ENCODE measurements around the gene IFT80.
A peak's percentile ranks its signal among the peaks of the same experiment; 100 is the strongest.

IFT80 gene

GRCh38 chr3:160435747-160436146 is 36.7 kb upstream of the IFT80 start:
- no peak overlapping the region for H3K27ac ChIP-seq

GRCh38 chr3:160435095-160435494 is 36.1 kb upstream of the IFT80 start:
- no peak overlapping the region for H3K27ac ChIP-seq
- no peak for TF ChIP-seq CTCF (conservative IDR thresholded peaks at IDR 0.05)

More at GRCh38 chr3:160435747-160436146, 36.7 kb upstream of the IFT80 start:
- no peak for TF ChIP-seq CTCF (conservative IDR thresholded peaks at IDR 0.05)

GRCh38 chr3:160434071-160434470 is 35.0 kb upstream of the IFT80 start:
- no peak for TF ChIP-seq CTCF (conservative IDR thresholded peaks at IDR 0.05)

GRCh38 chr3:160427832-160428424 is 28.9 kb upstream of the IFT80 start:
- no peak overlapping the region for H3K27ac ChIP-seq
- no peak for TF ChIP-seq CTCF (conservative IDR thresholded peaks at IDR 0.05)

More at GRCh38 chr3:160434071-160434470, 35.0 kb upstream of the IFT80 start:
- H3K27ac ChIP-seq = no peak overlapping the region

- no peak overlapping the region for H3K27ac ChIP-seq
- TF ChIP-seq CTCF (conservative IDR thresholded peaks at IDR 0.05) = no peak
Measured at GRCh38 chr3:160417311-160417710, 18.3 kb upstream of the IFT80 start.

GRCh38 chr3:160413613-160414248 is 14.7 kb upstream of the IFT80 start:
- no peak overlapping the region for H3K27ac ChIP-seq
- peak; percentile 90 for TF ChIP-seq CTCF (conservative IDR thresholded peaks at IDR 0.05)

GRCh38 chr3:160412477-160412876 is 13.5 kb upstream of the IFT80 start:
- no peak overlapping the region for H3K27ac ChIP-seq
- TF ChIP-seq CTCF (conservative IDR thresholded peaks at IDR 0.05) = no peak

Measured in VCaP (cell line).